ENCODE data around the gene APBA2. TPM values are rescaled to one million over a fixed set of nuclear protein-coding genes. Genes with fewer than 3 reads are reported as not detected.

Gene APBA2
- total RNA-seq, 1 experiment from 2014 or later = 12.9 TPM

DNA sequence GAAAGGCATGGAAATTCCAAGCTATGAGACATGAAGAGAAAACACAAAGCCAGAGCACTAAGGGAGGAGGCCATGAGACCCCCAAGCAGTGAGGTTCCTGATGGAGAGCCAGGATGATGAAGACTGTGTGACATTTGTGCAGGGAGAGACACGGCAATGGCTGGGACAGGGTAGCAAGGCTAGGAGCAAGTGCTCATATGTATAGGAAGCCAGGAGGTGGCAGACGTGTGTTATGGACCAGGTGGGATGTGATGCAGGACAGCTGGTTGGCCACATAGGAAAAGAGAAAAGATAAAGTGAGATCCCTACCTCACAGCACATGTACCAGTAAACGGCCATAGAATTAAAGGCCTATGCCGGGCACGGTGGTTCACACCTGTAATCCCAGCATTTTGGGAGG, 112.7 kb downstream of the APBA2 start:
- H3K27ac ChIP-seq (ENCODE audit: low read depth, low read length, poor library complexity, severe bottlenecking) = no peak overlapping the region
- BruUV-seq (replicated peaks) = no TSS peak
- intact Hi-C loops (cut with micrococcal nuclease; ENCODE audit: unreplicated experiment) = no loop called here
- no peak for DNase-seq (ENCODE audit: low spot score)
- H3K4me3 ChIP-seq (ENCODE audit: low read depth, low read length, poor library complexity, severe bottlenecking) = no peak overlapping the region
- no peaks in the 10 kb centered on the region for H3K9me3 ChIP-seq (ENCODE audit: low read depth, low read length, poor library complexity, severe bottlenecking)
- no peaks in the 10 kb centered on the region for H3K27me3 ChIP-seq (replicated peaks; ENCODE audit: insufficient read depth, low read depth, low read length, poor library complexity)
- ChIA-PET POLR2A (ENCODE audit: low non-redundant PET) (no interaction called here), CTCF (no interaction called here)
- no peaks in the 10 kb centered on the region for H3K36me3 ChIP-seq (ENCODE audit: insufficient read depth, low read length, poor library complexity, severe bottlenecking)
- H3K4me1 ChIP-seq (ENCODE audit: insufficient read depth, low read length, poor library complexity, severe bottlenecking) = no peaks in the 10 kb centered on the region
- TF ChIP-seq EZH2 (IDR thresholded peaks at IDR 0.05; ENCODE audit: borderline replicate concordance, low read depth, low read length, poor library complexity, severe bottlenecking) = no peak
- no peak for TF ChIP-seq CTCF (conservative IDR thresholded peaks at IDR 0.05; ENCODE audit: low read depth, low read length)

DNA sequence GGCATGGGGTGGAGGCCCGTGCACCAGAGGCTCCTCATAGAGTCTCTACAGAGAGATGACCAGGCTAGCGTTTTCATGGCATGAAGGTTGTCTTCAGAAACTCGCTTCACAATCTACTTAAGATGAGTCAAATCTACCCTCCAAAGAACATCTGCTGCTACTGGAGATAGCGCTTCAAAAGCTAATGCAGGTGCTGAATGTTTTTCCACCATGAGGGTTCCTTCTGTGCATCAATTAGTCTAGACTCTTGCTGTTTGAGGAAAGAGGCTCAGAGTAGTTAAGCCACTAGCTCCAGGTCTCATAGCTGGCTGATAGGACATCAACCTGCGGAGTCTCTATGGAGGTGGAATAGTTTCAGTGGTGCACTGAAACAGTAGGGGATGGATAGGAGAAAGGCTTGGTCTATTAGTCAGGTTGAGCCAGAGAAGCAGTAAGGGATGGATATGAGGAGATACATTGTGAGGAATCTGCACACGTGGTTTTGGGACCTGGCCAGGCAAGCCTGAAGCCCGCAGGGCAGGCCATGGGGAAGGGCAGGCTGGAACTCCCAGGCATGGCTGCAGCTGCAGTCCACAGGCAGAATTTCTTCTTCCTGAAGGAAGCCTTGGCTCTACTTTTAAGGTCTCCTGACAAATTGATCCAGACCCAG, 117.5 kb downstream of the APBA2 start:
- CTCF ChIA-PET = no interaction called here
- H3K27ac ChIP-seq (ENCODE audit: low read depth, low read length, poor library complexity, severe bottlenecking) = no peak overlapping the region
- no peak for DNase-seq (ENCODE audit: low spot score)
- H3K4me3 ChIP-seq (ENCODE audit: low read depth, low read length, poor library complexity, severe bottlenecking) = no peak overlapping the region
- POLR2A ChIA-PET (ENCODE audit: low non-redundant PET) = no interaction called here
- H3K9me3 ChIP-seq (ENCODE audit: low read depth, low read length, poor library complexity, severe bottlenecking) = no peaks in the 10 kb centered on the region
- intact Hi-C loops (cut with micrococcal nuclease; ENCODE audit: unreplicated experiment) = no loop called here
- no TSS peak for BruUV-seq (replicated peaks)
- no peaks in the 10 kb centered on the region for H3K36me3 ChIP-seq (ENCODE audit: insufficient read depth, low read length, poor library complexity, severe bottlenecking)
- H3K27me3 ChIP-seq (replicated peaks; ENCODE audit: insufficient read depth, low read depth, low read length, poor library complexity) = no peaks in the 10 kb centered on the region
- TF ChIP-seq CTCF (conservative IDR thresholded peaks at IDR 0.05; ENCODE audit: low read depth, low read length) (no peak), EZH2 (IDR thresholded peaks at IDR 0.05; ENCODE audit: borderline replicate concordance, low read depth, low read length, poor library complexity, severe bottlenecking) (no peak)
- no peaks in the 10 kb centered on the region for H3K4me1 ChIP-seq (ENCODE audit: insufficient read depth, low read length, poor library complexity, severe bottlenecking)

DNA sequence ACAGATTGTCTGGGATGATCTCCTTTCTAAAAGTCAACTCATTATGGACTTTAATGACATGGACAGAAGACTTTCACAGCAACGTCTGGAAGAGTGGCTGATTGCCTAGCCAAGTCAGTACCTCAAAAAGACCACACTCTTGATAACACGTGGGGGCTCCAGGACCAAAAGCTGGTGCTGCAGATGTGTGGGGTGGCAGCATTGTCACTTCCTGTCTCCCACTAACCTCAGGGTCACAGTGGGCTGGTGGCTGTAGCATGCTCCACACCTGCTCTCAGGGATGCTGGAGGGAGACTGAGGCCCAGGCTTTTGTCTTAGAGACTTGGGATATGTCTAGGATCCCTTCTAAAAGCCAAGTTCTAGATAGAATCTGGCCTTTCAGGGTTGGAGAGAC, 118.1 kb downstream of the APBA2 start:
- no peak for TF ChIP-seq CTCF (conservative IDR thresholded peaks at IDR 0.05; ENCODE audit: low read depth, low read length)
- TF ChIP-seq EZH2 (IDR thresholded peaks at IDR 0.05; ENCODE audit: borderline replicate concordance, low read depth, low read length, poor library complexity, severe bottlenecking) = no peak
- H3K4me3 ChIP-seq (ENCODE audit: low read depth, low read length, poor library complexity, severe bottlenecking) = no peak overlapping the region
- H3K9me3 ChIP-seq (ENCODE audit: low read depth, low read length, poor library complexity, severe bottlenecking) = no peaks in the 10 kb centered on the region
- no peak for DNase-seq (ENCODE audit: low spot score)
- intact Hi-C loops (cut with micrococcal nuclease; ENCODE audit: unreplicated experiment) = no loop called here
- CTCF ChIA-PET = no interaction called here
- H3K4me1 ChIP-seq (ENCODE audit: insufficient read depth, low read length, poor library complexity, severe bottlenecking) = no peaks in the 10 kb centered on the region
- no peaks in the 10 kb centered on the region for H3K36me3 ChIP-seq (ENCODE audit: insufficient read depth, low read length, poor library complexity, severe bottlenecking)
- no peaks in the 10 kb centered on the region for H3K27me3 ChIP-seq (replicated peaks; ENCODE audit: insufficient read depth, low read depth, low read length, poor library complexity)
- POLR2A ChIA-PET (ENCODE audit: low non-redundant PET) = no interaction called here
- BruUV-seq (replicated peaks) = no TSS peak
- no peak overlapping the region for H3K27ac ChIP-seq (ENCODE audit: low read depth, low read length, poor library complexity, severe bottlenecking)
